Neutrophil (primary cell): ENCODE data around the gene SAP30BP.

Source experiments
- H3K27ac ChIP-seq: fragments of 200-600 bp; sonication (generic); 2 replicates; pipeline ENCODE4 v1.5.1; 2016; ENCODE audit warnings: mild to moderate bottlenecking, moderate library complexity
- H3K27me3 ChIP-seq: fragments of 200-600 bp; sonication (generic); 2 replicates; pipeline ENCODE4 v1.6.0; 2016; ENCODE audit warnings: mild to moderate bottlenecking
- H3K36me3 ChIP-seq: fragments of 200-600 bp; sonication (generic); 2 replicates; pipeline ENCODE4 v1.5.1; 2017
- H3K4me1 ChIP-seq, 2 experiments: fragments of 200-600 bp in 1 of 2; sonication (generic) in 1 of 2; 1 replicate in 1 of 2; 2 replicates in 1 of 2; pipeline versions ENCODE4 v1.5.1 to v1.6.1; 2013 to 2016; ENCODE audit warnings: low read depth in 1 of 2, low read length in 1 of 2, mild to moderate bottlenecking in 1 of 2, moderate library complexity in 1 of 2; ENCODE audit not compliant: control insufficient read depth in 1 of 2, insufficient read depth in 1 of 2
- H3K4me3 ChIP-seq, 2 experiments: fragments of 200-600 bp in 1 of 2; sonication (generic) in 1 of 2; 1 replicate in 1 of 2; 2 replicates in 1 of 2; pipeline ENCODE4 v1.5.1; 2013 to 2016; ENCODE audit warnings: low read depth in 1 of 2, low read length in 1 of 2, mild to moderate bottlenecking in 1 of 2, moderate library complexity in 1 of 2
- H3K9me3 ChIP-seq: fragments of 200-600 bp; sonication (generic); 2 replicates; pipeline ENCODE4 v1.5.1; 2016
- TF ChIP-seq, protein P1 (sequence below): fragments of 200-600 bp; sonication (generic); IDR thresholded peaks from 2 replicates; pipeline ENCODE4 v1.5.1; 2016; ENCODE audit warnings: antibody characterized with exemption

SAP30BP gene

DNA sequence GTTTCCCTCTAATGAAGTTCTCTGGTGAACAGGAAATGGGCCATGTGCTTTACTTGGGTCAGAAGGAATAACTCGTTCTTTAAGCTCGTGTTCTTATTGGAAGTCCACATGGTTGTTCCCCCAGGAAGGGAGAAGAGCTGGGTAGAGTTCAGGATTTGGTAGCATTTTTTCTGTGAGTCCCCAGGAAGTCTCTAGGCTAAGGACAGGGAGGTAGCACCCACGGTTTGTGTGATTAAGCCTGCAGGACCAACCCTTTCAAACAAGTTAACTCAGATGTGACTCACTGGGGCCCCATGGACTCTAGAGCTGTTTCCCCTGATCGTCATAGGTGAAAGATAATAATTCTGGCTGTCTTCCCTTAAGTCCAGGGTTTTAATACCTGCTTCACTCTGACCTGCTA lies 16.4 kb downstream of the SAP30BP start:
- TF ChIP-seq, protein P1, sequence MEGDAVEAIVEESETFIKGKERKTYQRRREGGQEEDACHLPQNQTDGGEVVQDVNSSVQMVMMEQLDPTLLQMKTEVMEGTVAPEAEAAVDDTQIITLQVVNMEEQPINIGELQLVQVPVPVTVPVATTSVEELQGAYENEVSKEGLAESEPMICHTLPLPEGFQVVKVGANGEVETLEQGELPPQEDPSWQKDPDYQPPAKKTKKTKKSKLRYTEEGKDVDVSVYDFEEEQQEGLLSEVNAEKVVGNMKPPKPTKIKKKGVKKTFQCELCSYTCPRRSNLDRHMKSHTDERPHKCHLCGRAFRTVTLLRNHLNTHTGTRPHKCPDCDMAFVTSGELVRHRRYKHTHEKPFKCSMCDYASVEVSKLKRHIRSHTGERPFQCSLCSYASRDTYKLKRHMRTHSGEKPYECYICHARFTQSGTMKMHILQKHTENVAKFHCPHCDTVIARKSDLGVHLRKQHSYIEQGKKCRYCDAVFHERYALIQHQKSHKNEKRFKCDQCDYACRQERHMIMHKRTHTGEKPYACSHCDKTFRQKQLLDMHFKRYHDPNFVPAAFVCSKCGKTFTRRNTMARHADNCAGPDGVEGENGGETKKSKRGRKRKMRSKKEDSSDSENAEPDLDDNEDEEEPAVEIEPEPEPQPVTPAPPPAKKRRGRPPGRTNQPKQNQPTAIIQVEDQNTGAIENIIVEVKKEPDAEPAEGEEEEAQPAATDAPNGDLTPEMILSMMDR, result no peak
- H3K4me1 ChIP-seq, result peaks cover 28% of the 10 kb centered on the region in 2 experiments
- peaks cover 26% of the 10 kb centered on the region for H3K36me3 ChIP-seq
- no peaks in the 10 kb centered on the region for H3K27me3 ChIP-seq
- H3K9me3 ChIP-seq, result no peaks in the 10 kb centered on the region
- H3K27ac ChIP-seq, result no peak overlapping the region
- no peak overlapping the region for H3K4me3 ChIP-seq

DNA sequence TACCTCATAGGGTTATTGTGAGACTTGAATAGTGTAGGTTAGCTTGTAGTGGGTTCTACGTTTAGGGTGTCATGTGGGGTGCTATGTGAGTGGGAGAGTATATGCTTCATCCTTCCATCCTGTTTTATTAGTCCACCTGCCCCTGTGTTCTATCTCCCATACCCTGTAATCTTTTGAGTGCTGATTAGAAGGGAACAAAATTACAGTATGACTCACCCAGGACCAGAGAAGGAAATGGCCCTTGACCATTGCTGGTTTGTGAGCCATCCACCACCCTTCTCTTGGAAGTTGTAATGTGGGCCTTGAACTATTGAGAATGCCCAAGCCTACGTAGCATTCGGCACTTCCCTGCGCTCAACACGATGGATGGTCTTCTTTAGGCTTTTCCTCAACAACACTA lies 17.1 kb downstream of the SAP30BP start:
- H3K27ac ChIP-seq, result no peak overlapping the region
- peaks cover 34% of the 10 kb centered on the region in 2 experiments for H3K4me1 ChIP-seq
- TF ChIP-seq, protein P1, result no peak
- peaks cover 21% of the 10 kb centered on the region for H3K36me3 ChIP-seq
- no peaks in the 10 kb centered on the region for H3K9me3 ChIP-seq
- no peaks in the 10 kb centered on the region for H3K27me3 ChIP-seq
- H3K4me3 ChIP-seq, result no peak overlapping the region

GRCh38 chr17:75684924-75685323 lies 17.8 kb downstream of the SAP30BP start:
- Histone ChIP-seq H3K4me3 (no peak overlapping the region), H3K4me1 (peaks cover 41% of the 10 kb centered on the region in 2 experiments), H3K27me3 (no peaks in the 10 kb centered on the region), H3K9me3 (no peaks in the 10 kb centered on the region), H3K27ac (no peak overlapping the region), H3K36me3 (peaks cover 16% of the 10 kb centered on the region)
- TF ChIP-seq, protein P1, result no peak

DNA sequence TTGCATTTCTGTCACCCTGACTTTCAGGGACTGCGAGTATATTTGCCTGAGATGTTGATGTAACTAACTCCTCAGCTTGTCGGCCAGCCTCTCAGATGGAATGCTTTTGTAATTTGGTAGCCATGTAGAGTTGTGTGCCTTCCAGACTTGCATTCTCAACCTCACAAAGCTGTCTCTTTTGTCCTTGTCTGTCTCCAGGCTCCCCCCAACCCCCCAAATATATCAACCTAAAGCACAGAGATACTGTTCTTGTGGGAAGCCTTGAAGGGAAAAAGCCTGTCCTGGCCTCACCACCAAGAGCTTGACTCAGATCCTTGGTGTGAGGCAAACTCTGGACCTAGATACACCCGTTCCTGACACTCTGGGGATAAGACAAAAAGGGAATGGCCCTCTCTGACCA lies 18.4 kb downstream of the SAP30BP start:
- Histone ChIP-seq H3K27me3 (no peaks in the 10 kb centered on the region), H3K9me3 (no peaks in the 10 kb centered on the region), H3K4me3 (no peak overlapping the region), H3K4me1 (peaks cover 44 to 45% of the 10 kb centered on the region in 2 experiments), H3K36me3 (peaks cover 10% of the 10 kb centered on the region), H3K27ac (no peak overlapping the region)
- TF ChIP-seq, protein P1, result no peak

DNA sequence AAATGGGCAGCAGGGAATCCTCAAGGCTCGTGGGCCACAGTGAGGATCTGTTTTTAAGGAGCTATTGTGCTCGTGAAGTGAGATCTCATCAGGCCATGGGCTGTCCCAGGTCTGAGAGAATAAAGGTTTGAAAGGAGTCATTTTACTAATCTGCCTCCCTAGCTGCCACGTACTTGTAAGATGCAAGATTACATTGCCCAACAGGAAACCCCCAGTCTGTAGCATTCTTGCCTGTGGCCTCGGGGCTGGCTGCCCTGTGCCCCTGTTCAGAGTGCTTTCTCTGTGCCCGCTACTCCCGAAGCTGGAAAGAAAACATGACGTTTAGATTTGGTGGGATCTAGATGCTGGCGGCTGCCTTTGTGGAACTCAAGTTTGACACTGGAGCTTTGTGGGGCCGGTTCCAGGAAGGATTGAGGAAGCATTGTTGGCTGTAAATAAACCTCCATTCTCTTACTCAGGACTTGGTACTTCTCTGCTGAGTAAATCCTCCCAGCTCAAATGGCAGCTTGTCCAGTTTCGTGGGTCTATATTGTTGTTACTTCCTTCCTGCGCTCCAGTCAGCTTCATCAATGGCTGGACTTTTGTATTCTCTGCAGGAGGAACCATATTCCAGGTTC lies 21.2 kb downstream of the SAP30BP start:
- peaks cover 14% of the 10 kb centered on the region for H3K36me3 ChIP-seq
- H3K27me3 ChIP-seq, result no peaks in the 10 kb centered on the region
- TF ChIP-seq, protein P1, result no peak
- H3K4me1 ChIP-seq, result peaks cover 44 to 45% of the 10 kb centered on the region in 2 experiments
- peak overlapping the region; percentile 22 to 28 for H3K4me3 ChIP-seq
- H3K27ac ChIP-seq, result peak overlapping the region; percentile 88
- H3K9me3 ChIP-seq, result no peaks in the 10 kb centered on the region
